HCT116 (cell line): ENCODE measurements around the gene RAB30. TPM values are rescaled to one million over a fixed set of nuclear protein-coding genes. Genes with fewer than 3 reads are reported as not detected.

Experiments
- ATAC-seq: fragments of 200-7000 bp; cut with Tn5 transposase; 2 replicates; pipeline ENCODE4 v1.9.1; 2020; ENCODE audit warnings: mild to moderate bottlenecking, moderate library complexity
- BruUV-seq: library from RNA; stranded (reverse); fragments of 400-500 nt; replicated peaks from 2 replicates; lab custom pipeline; 2021; lab: Mats Ljungman, UMichigan
- CTCF ChIA-PET: fragments of 300-600 bp; sonication (Branson Sonifier 250); formaldehyde crosslinking; loops from one replicate; lab custom pipeline; 2021; ENCODE audit warnings: antibody characterized with exemption; lab: Charles Lee
- POLR2A ChIA-PET: fragments of 300-600, 350-600 bp; sonication (Branson Sonifier 250); formaldehyde crosslinking; loops from one replicate; lab custom pipeline; 2021; ENCODE audit warnings: antibody characterized with exemption; lab: Charles Lee
- RAD21 ChIA-PET, 2 experiments: fragments of 300-600 bp; sonication (Branson Sonifier 250); formaldehyde crosslinking; loops; one replicate each; lab custom pipeline; 2023; ENCODE audit warnings: low total read pairs in 2 of 2; ENCODE audit not compliant: uncharacterized antibody in 2 of 2, unreplicated experiment in 2 of 2, low non-redundant PET in 1 of 2; lab: Charles Lee
- DNase-seq: peaks from one replicate; pipeline ENCODE4 v3.0.0-alpha.2; 2010; ENCODE audit warnings: low read depth, low spot score
- H2AFZ ChIP-seq: fragments of 200-600 bp; shearing (Covaris generic), sonication (generic); 2 replicates; pipeline ENCODE4 v1.6.1; 2017; ENCODE audit warnings: low read depth, mixed run types, mixed read lengths, antibody characterized with exemption, low read length; ENCODE audit not compliant: poor library complexity, severe bottlenecking
- H3K27ac ChIP-seq: 2 replicates; pipeline ENCODE4 v1.5.1; 2012; ENCODE audit warnings: low read depth, low read length
- H3K27me3 ChIP-seq: fragments of 200-600 bp; sonication (generic); 2 replicates; pipeline ENCODE4 v1.6.1; 2016; ENCODE audit warnings: mixed run types, low read length, mixed read lengths; ENCODE audit not compliant: insufficient read depth
- H3K36me3 ChIP-seq, 2 experiments: fragments of 200-500 bp in 1 of 2; fragments of 200-600 bp in 1 of 2; sonication (Bioruptor generic) in 1 of 2; sonication (generic) in 1 of 2; 2 replicates each; pipeline versions ENCODE4 v1.5.1 to v1.6.1; 2014 to 2016; ENCODE audit warnings: low read length in 2 of 2, inconsistent platforms in 1 of 2, mixed read lengths in 1 of 2, mixed run types in 1 of 2; ENCODE audit not compliant: insufficient read depth in 2 of 2, control insufficient read depth in 1 of 2
- H3K4me1 ChIP-seq, 2 experiments: fragments of 200-600 bp in 1 of 2; sonication (generic) in 1 of 2; 2 replicates each; pipeline versions ENCODE4 v1.5.1 to v1.6.1; 2012 to 2017; ENCODE audit warnings: low read length in 2 of 2, inconsistent platforms in 1 of 2, mild to moderate bottlenecking in 1 of 2, mixed read lengths in 1 of 2, mixed run types in 1 of 2, moderate library complexity in 1 of 2; ENCODE audit not compliant: insufficient read depth in 2 of 2, control insufficient read depth in 1 of 2
- H3K4me2 ChIP-seq: fragments of 200-600 bp; sonication (generic); 2 replicates; pipeline ENCODE4 v1.6.1; 2017; ENCODE audit warnings: mixed run types, low read length, mixed read lengths
- H3K4me3 ChIP-seq, 2 experiments: fragments of 200-600 bp in 1 of 2; sonication (generic) in 1 of 2; replicated peaks in 1 of 2; 2 replicates each; pipeline ENCODE4 v1.5.1; 2011 to 2016; ENCODE audit warnings: low read length in 2 of 2, control low read depth in 1 of 2, low read depth in 1 of 2, mild to moderate bottlenecking in 1 of 2, mixed read lengths in 1 of 2, mixed run types in 1 of 2
- H3K79me2 ChIP-seq: fragments of 200-600 bp; sonication (generic); 2 replicates; pipeline ENCODE4 v1.6.1; 2017; ENCODE audit warnings: mild to moderate bottlenecking, mixed run types, low read length, moderate library complexity, mixed read lengths; ENCODE audit not compliant: insufficient read depth
- H3K9ac ChIP-seq: fragments of 200-600 bp; sonication (generic); 2 replicates; pipeline ENCODE4 v1.6.1; 2016; ENCODE audit warnings: low read length, mixed read lengths
- H3K9me2 ChIP-seq: fragments of 200-600 bp; sonication (generic), shearing (Covaris generic); 2 replicates; pipeline ENCODE4 v1.6.1; 2017; ENCODE audit warnings: mixed run types, mild to moderate bottlenecking, moderate library complexity; ENCODE audit not compliant: insufficient read depth
- H3K9me3 ChIP-seq, 2 experiments: fragments of 200-500 bp in 1 of 2; fragments of 200-600 bp in 1 of 2; sonication (Bioruptor generic) in 1 of 2; sonication (generic) in 1 of 2; 2 replicates each; pipeline ENCODE4 v1.6.1; 2014 to 2017; ENCODE audit warnings: low read length in 2 of 2, mixed read lengths in 2 of 2, inconsistent platforms in 1 of 2, low read depth in 1 of 2, mild to moderate bottlenecking in 1 of 2, mixed run types in 1 of 2, moderate library complexity in 1 of 2; ENCODE audit not compliant: control insufficient read depth in 1 of 2, insufficient read depth in 1 of 2
- H4K20me1 ChIP-seq: fragments of 200-600 bp; sonication (generic), shearing (Covaris generic); 2 replicates; pipeline ENCODE4 v1.6.1; 2017; ENCODE audit warnings: mixed run types, mild to moderate bottlenecking, moderate library complexity; ENCODE audit not compliant: insufficient read depth
- CBX3 ChIP-seq: IDR thresholded peaks from 2 replicates; pipeline ENCODE4 v1.6.1; 2012; ENCODE audit warnings: low read depth
- EGR1 ChIP-seq: IDR thresholded peaks from 2 replicates; pipeline ENCODE4 v1.6.1; 2012; ENCODE audit warnings: low read depth
- ELF1 ChIP-seq: IDR thresholded peaks from 2 replicates; pipeline ENCODE4 v1.6.1; 2012; ENCODE audit warnings: low read depth, borderline replicate concordance
- EZH2 ChIP-seq: fragments of 200-600 bp; sonication (generic); IDR thresholded peaks from 2 replicates; pipeline ENCODE4 v1.6.1; 2017; ENCODE audit warnings: antibody characterized with exemption, mixed run types
- FOSL1 ChIP-seq: IDR thresholded peaks from 2 replicates; pipeline ENCODE4 v1.6.1; 2012; ENCODE audit warnings: low read depth
- POLR2A ChIP-seq: IDR thresholded peaks from 2 replicates; pipeline ENCODE4 v1.7.0; 2011; ENCODE audit warnings: borderline replicate concordance; ENCODE audit not compliant: insufficient read depth, insufficient read length; ENCODE audit errors: extremely low read depth
- POLR2AphosphoS5 ChIP-seq: IDR thresholded peaks from 2 replicates; pipeline ENCODE4 v1.6.1; 2011; ENCODE audit warnings: mild to moderate bottlenecking, low read depth, low read length, moderate library complexity
- RAD21 ChIP-seq: IDR thresholded peaks from 2 replicates; pipeline ENCODE4 v1.6.1; 2012; ENCODE audit warnings: low read depth, mild to moderate bottlenecking
- SP1 ChIP-seq: IDR thresholded peaks from 2 replicates; pipeline ENCODE4 v1.6.1; 2012; ENCODE audit warnings: low read depth
- YY1 ChIP-seq: IDR thresholded peaks from 2 replicates; pipeline ENCODE4 v1.6.1; 2011; ENCODE audit warnings: low read length, low read depth, moderate library complexity, mild to moderate bottlenecking; ENCODE audit not compliant: insufficient replicate concordance; ENCODE audit errors: extremely low read depth
- ZFX ChIP-seq: fragments of 450-650 bp; IDR thresholded peaks from 2 replicates; pipeline ENCODE4 v1.6.1; 2017
- ZNF274 ChIP-seq: fragments of 200-500 bp; sonication (Bioruptor generic); IDR thresholded peaks from 2 replicates; pipeline ENCODE4 v1.6.1; 2014; ENCODE audit warnings: mild to moderate bottlenecking, low read depth, low read length, inconsistent platforms
- intact Hi-C: fragments of 100-400 bp; cut with micrococcal nuclease; formaldehyde crosslinking; loops from 2 replicates; pipeline ENCODE4 v1.10.0; 2022
- total RNA-seq: library from RNA; stranded (reverse); gene quantifications from one replicate; pipeline ENCODE4 v1.2.1, GENCODE V29; 2021; ENCODE audit not compliant: unreplicated experiment
- TF ChIP-seq, protein P1 (sequence below): IDR thresholded peaks from 2 replicates; pipeline ENCODE4 v1.6.1; 2012
- TF ChIP-seq, protein P2 (sequence below): IDR thresholded peaks from 2 replicates; pipeline ENCODE4 v1.6.1; 2012
- TF ChIP-seq, protein P3 (sequence below): IDR thresholded peaks from 2 replicates; pipeline ENCODE4 v1.6.1; 2011; ENCODE audit warnings: mild to moderate bottlenecking, low read length, moderate library complexity; ENCODE audit not compliant: insufficient replicate concordance; ENCODE audit errors: extremely low read depth
- TF ChIP-seq, protein P4 (sequence below): IDR thresholded peaks from 2 replicates; pipeline ENCODE4 v1.6.1; 2012; ENCODE audit warnings: low read depth

RAB30 gene
- total RNA-seq, 1 experiment from 2014 or later: 5.7 TPM

DNA sequence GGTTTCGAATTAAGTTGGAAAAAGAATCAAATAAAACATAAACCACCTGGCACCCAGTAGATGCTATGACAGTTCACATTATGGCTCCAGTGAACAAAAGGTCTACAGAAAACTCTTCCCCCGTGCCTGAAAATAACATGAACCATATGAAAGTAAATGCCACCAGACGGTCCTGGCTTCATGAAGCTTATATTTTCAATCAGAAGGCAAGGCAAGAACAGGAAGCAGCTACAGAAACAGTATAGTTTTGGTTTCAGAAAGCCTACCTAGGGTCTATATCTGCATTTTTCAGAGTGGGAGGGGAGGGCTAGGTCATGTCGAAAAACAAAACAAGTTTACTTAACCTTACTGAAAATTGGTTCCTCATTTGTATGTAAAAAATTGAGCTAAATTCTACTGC, 9.8 kb downstream of the RAB30 start:
- ChIA-PET POLR2A (no interaction called here), CTCF (no interaction called here), RAD21 (no interaction called here)
- no peaks in the 10 kb centered on the region for H3K36me3 ChIP-seq
- no peaks in the 10 kb centered on the region for H3K27me3 ChIP-seq
- H3K4me1 ChIP-seq: no peaks in the 10 kb centered on the region
- TF ChIP-seq ELF1: no peak
- no peak for TF ChIP-seq YY1
- TF ChIP-seq FOSL1: no peak
- TF ChIP-seq, protein P1, sequence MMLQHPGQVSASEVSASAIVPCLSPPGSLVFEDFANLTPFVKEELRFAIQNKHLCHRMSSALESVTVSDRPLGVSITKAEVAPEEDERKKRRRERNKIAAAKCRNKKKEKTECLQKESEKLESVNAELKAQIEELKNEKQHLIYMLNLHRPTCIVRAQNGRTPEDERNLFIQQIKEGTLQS: no peak
- TF ChIP-seq, protein P2, sequence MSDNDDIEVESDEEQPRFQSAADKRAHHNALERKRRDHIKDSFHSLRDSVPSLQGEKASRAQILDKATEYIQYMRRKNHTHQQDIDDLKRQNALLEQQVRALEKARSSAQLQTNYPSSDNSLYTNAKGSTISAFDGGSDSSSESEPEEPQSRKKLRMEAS: no peak
- TF ChIP-seq RAD21: no peak
- TF ChIP-seq, protein P3, sequence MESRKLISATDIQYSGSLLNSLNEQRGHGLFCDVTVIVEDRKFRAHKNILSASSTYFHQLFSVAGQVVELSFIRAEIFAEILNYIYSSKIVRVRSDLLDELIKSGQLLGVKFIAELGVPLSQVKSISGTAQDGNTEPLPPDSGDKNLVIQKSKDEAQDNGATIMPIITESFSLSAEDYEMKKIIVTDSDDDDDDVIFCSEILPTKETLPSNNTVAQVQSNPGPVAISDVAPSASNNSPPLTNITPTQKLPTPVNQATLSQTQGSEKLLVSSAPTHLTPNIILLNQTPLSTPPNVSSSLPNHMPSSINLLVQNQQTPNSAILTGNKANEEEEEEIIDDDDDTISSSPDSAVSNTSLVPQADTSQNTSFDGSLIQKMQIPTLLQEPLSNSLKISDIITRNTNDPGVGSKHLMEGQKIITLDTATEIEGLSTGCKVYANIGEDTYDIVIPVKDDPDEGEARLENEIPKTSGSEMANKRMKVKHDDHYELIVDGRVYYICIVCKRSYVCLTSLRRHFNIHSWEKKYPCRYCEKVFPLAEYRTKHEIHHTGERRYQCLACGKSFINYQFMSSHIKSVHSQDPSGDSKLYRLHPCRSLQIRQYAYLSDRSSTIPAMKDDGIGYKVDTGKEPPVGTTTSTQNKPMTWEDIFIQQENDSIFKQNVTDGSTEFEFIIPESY: no peak
- TF ChIP-seq CBX3: no peak
- no peak for TF ChIP-seq EZH2
- TF ChIP-seq ZFX: no peak
- no peak for TF ChIP-seq EGR1
- TF ChIP-seq POLR2A: no peak
- TF ChIP-seq SP1: no peak
- TF ChIP-seq POLR2AphosphoS5: no peak
- TF ChIP-seq, protein P4, sequence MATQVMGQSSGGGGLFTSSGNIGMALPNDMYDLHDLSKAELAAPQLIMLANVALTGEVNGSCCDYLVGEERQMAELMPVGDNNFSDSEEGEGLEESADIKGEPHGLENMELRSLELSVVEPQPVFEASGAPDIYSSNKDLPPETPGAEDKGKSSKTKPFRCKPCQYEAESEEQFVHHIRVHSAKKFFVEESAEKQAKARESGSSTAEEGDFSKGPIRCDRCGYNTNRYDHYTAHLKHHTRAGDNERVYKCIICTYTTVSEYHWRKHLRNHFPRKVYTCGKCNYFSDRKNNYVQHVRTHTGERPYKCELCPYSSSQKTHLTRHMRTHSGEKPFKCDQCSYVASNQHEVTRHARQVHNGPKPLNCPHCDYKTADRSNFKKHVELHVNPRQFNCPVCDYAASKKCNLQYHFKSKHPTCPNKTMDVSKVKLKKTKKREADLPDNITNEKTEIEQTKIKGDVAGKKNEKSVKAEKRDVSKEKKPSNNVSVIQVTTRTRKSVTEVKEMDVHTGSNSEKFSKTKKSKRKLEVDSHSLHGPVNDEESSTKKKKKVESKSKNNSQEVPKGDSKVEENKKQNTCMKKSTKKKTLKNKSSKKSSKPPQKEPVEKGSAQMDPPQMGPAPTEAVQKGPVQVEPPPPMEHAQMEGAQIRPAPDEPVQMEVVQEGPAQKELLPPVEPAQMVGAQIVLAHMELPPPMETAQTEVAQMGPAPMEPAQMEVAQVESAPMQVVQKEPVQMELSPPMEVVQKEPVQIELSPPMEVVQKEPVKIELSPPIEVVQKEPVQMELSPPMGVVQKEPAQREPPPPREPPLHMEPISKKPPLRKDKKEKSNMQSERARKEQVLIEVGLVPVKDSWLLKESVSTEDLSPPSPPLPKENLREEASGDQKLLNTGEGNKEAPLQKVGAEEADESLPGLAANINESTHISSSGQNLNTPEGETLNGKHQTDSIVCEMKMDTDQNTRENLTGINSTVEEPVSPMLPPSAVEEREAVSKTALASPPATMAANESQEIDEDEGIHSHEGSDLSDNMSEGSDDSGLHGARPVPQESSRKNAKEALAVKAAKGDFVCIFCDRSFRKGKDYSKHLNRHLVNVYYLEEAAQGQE: no peak
- TF ChIP-seq ZNF274: no peak
- no peak overlapping the region for H3K27ac ChIP-seq
- no peak overlapping the region for H3K9ac ChIP-seq
- no peaks in the 10 kb centered on the region for H3K9me3 ChIP-seq
- intact Hi-C loops: no loop called here
- no peak overlapping the region for H2AFZ ChIP-seq
- no peak overlapping the region for H3K4me3 ChIP-seq
- H3K9me2 ChIP-seq: no peaks in the 10 kb centered on the region
- BruUV-seq: no TSS peak
- ATAC-seq: no peak
- H4K20me1 ChIP-seq: no peaks in the 10 kb centered on the region
- H3K4me2 ChIP-seq: no peak overlapping the region
- DNase-seq: no peak
- no peaks in the 10 kb centered on the region for H3K79me2 ChIP-seq
